Posterior cingulate gyrus (tissue), 11 donors: ENCODE data around the gene GARIN6.
A peak's percentile ranks its signal among the peaks of the same experiment; 100 is the strongest.
"Not testable (repeated sequence)": the region's sequence is repeated elsewhere in the genome, so short reads cannot be mapped to it uniquely, and the experiment has no call there.

Source experiments
- DNase-seq, 10 donors: peaks; one replicate each; pipeline versions ENCODE4 v3.0.0 to v3.0.0-alpha.2; 2020 to 2021; ENCODE audit warnings: mixed read lengths in 3 of 10
- intact Hi-C: fragments of 100-400 bp; cut with DNase I; formaldehyde crosslinking; loops from one replicate; pipeline ENCODE4 v1.15.1; 2023

GARIN6 gene

DNA sequence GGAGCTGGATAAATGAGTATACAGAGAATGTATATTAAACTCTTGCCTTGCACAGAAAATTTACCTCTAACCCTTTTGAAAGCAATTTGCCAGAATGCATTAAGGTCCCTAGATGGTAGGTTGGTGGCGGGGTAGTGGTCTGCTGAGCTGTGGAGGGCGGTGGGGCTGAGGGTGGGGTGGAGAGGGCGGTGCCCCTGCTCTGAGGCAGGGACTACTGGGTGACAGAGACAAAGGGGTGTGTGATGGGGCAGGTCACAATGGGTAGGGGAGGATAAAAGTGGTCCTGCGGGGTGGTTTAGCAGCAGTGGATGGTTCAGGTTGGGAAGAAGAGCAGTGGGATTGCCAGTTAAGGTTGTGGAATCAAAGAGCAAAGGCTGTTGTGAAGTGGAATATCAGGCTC lies at the start of gene GARIN6:
TSS of gene GARIN6 (plus strand) at position 301 of the 400 bp plus-strand sequence. CDS start 422 bp downstream, outside the sequence.
- DNase-seq: peak in 1 of 10 donors; percentile 14
- intact Hi-C loops: no loop called here

DNA sequence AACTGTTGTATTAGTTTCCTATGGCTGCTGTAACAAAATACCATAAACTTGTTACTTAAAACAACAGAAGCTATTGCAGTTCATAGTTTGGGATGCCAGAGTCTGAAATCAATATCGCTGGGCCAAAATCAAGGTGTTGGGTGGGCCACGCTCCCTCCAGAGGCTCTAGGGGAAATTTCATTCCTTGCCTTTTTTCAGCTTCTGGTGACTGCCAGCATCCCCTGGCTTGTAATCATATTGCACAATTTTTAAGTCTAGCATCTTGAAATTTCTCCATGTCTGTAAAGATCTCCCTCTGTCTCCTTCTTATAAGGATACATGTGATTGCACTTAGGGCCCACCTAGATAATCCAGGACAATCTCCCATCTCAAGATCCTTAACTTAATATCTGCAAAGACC lies 48.8 kb upstream of the GARIN6 start:
- no peak for DNase-seq
- intact Hi-C loops: no loop called here

GRCh38 chr12:99600388-99600787 lies 47.2 kb upstream of the GARIN6 start:
- intact Hi-C loops: no loop called here
- no peak for DNase-seq

DNA sequence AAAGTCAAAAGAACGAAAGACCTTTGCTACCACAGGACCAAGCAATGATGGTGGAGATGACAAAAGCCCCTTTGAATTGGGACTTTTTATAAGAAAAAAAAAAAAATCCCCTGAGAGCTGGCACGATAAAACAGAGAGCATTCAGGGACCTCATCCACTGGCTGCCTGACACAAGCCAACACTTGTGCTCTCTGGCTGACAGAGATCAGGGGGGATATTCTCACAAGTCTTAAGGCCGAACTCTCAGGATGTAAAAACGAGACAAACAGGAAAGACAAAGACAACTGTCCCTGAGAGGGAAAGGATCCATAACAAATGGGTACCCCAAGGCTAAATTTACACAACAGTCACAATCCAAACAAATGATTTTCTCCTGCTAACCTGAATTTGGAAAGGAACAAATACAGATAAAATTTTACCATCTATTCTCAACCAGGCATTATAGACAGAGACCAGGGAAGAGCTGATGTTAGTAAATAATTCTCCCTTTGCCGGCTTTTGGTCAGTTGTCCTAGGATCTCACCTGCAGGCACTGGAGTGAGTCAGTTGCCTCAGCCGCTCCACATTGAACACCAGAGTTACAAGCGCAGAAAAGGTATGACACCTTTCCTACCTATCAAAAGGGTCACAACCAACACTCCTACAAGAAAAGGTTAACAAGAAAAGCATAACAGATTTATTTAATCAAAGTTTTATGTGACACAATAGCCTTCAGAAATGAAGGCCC lies 37.9 kb upstream of the GARIN6 start:
- no peak for DNase-seq
- intact Hi-C loops: no loop called here

- DNase-seq: no peak
- intact Hi-C loops: no loop called here
Measured at GRCh38 chr12:99611117-99611516, 36.4 kb upstream of the GARIN6 start.

GRCh38 chr12:99611599-99611998 lies 36.0 kb upstream of the GARIN6 start:
- intact Hi-C loops: no loop called here
- no peak for DNase-seq

DNA sequence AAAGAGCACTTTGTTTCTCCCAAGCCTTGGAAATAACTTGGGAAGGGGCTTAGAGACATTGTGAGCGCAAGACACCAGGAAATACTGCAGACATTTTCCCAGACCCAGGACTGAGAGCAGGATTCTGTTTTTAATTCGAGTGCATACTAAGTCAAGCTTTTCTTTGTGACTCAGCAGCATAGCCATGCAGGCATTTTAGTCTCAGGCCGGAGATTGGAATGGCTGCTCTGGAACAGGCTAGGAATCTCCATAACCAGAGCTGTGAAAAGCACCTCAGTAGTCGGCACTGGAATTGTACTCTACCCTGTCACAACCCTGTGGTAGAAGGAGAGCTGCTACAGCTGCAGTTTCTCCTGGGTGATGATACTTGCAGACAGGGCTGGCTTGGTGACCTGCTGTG lies 28.9 kb upstream of the GARIN6 start:
- no peak for DNase-seq
- intact Hi-C loops: no loop called here

DNA sequence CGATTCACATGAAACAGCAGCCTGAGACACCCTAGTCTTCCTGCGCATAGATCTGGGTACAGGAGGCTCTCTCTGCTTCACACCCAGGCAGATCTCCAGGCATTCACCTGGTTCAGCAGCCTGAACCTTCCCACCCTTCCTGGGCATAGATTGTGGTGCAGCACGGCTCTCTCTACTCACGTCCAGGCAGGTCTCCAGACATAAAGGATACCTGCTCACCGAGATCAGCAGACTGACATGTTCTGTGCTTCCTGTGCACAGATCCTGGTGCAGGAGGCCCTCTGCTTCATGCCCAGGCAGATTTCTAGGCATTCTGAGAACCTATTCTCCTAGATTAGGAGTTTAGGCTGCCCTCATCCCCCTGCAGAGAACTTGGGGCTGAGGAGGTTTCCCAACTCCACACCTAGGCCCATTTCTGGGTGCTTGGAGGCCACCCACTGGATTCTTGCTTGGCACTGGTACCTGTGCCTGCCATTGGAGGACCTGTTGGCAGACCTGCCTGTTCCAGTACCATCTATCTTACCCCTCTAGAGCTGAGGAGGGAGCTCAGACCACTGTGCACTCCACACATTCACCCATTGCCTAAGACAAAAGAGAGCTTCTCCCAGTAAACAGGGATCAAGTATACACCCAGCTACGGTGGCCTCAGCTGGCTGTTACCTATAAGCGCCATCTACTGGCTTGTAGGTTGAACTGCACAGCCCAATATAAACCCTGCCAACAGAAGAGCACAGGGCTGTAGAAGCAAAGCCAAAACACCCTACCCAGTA lies 28.0 kb upstream of the GARIN6 start:
- intact Hi-C loops: no loop called here
- peak in 1 of 10 donors; percentile 23 for DNase-seq

DNA sequence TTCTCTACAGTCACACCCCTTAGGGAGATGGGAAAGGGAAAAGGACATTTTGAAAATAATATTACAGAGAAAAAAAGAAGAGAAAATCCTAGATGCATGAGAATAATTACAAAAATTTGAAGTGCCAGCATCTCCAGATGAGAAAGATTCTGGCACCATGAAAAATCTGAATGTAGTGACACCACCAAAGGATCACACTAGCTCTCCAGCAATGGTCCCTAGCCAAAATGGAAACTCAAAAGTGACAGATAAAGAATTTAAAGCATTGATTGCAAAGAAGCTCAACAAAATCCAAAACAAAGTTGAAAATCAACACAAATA lies 27.4 kb upstream of the GARIN6 start:
- no peak for DNase-seq
- intact Hi-C loops: no loop called here

GRCh38 chr12:99624591-99624990 lies 23.0 kb upstream of the GARIN6 start:
- intact Hi-C loops: not testable (repeated sequence)

DNA sequence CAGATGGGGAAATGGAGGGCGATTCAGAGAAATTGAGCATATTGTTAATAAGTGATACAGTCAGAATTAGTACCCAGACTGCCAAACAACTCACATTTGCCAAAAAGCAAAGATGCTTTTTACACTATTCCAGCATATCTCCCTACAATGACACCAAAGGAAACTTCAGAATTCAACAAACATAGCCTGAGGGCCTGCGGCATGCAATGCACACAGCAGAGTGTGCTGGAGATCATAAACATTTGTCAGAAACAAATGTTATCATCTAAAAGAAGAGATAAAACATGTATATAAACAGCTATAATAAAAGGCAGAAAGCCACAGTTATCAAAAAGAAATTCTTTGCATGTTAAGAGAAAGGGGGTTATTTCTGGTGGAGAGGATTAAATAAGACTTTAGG lies 20.1 kb upstream of the GARIN6 start:
- DNase-seq: no peak
- intact Hi-C loops: no loop called here

More at GRCh38 chr12:99624591-99624990, 23.0 kb upstream of the GARIN6 start:
- DNase-seq: not testable (repeated sequence)

DNA sequence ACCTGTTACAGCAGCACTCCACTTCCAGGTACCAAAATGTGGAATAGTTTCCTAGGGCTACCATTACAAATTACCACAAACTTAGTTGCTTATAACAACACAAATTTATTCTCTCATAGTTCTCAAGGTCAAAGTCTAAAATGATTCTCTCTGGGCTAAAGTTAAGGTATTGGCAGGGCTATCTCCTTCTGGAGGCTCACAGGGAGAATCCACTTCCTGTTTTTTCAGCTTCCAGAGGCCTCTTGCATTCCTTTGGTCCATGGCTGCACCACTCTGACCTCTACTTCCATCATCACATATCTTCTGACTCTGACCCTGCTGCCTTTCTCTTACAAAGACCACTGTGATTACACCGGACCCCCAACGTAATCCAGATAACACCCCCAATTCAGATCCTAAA lies 2.9 kb upstream of the GARIN6 start:
- no peak for DNase-seq
- intact Hi-C loops: no loop called here

DNA sequence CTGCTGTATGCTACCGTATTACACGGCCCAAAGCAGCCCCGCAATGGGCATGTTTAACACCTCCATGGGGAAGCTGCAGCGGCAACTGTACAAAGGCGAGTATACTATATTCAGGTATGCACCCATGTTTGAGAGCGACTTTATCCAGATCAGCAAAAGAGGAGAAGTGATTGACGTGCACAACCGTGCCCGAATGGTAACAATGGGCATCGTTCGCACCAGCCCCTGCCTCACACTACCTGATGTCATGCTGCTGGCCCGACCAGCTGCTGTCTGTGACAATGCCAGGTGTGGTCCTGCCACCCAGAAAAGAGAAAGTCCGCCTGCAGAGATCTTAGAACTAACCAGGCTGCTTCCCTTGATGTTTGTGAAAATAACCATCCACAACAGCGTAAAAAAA lies 630 bp downstream of the GARIN6 start:
- intact Hi-C loops: no loop called here
- peak in 3 of 10 donors; percentile 30 to 70 (median 48) for DNase-seq

DNA sequence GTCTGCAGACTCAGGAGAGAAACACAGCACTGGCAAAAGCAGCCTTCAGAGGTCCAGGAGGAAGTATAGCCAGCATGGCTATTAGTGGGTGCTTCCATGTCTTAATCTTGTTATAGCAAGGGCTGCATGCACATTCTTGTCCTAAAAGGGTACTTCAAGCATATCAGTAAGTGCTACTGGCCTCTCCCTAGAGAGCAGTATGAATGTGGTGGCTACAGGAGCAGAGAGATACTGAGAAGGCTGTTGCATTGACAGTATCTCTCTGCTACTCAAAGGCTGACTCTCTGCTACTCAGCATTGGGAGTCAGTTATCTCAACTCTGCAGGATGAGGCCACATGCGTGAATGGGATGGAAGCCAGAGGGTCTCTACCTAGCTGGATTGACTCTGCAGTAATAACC lies 2.0 kb downstream of the GARIN6 start:
- intact Hi-C loops: no loop called here
- no peak for DNase-seq

DNA sequence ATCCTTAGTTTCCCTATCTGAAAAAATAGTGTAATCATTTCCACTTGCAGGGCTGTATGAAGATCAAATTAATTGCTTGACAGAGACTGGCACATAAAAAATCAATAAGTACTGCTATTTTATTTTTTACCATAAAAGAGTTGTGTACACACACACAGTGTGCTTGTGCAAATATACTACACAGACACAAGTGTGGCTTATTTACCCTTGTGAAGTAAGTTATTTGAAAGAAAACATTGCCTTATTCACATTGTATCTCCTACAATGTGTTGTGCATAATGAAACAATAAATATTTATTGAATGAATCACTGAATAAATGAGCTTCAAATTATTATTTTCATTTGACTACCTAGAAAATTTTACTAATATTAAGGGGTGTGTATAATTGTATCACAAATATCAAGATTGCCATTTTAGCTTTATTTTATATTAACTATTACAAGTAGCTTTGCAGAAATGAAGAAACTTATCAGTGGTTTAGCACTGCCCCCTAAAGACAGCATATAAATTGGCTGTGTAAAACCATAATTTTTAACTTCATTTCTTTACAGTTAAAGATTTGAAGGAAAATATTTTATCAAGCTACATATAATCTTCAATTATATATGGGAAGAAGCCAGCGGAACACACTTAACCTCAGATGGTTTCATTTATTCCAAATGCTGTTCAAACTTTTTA lies 11.3 kb downstream of the GARIN6 start:
- intact Hi-C loops: loop anchor here (1.0 kb wide), 1 partner anchor 616 kb away; no protein-coding TSS in a partner anchor
- DNase-seq: no peak

GRCh38 chr12:99670635-99671034 lies 23.1 kb downstream of the GARIN6 start:
- DNase-seq: no peak
- intact Hi-C loops: no loop called here

DNA sequence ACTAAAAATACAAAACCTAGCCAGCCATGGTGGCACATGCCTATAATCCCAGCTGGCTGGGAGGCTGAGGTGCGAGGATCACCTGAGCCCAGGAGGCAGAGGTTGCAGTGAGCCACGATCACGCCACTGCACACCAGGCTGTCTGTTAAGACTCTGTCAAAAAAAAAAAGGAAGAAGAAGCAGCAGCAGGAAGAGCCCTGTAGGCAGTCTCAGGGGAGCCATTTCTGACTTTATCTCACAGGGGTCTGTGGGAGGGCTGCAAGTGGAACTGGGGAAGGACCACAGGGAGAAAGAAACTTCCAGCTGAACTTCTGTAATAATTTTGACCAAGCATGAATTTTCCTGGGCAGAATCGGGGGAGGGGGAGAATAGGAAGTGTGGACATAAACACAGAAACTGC lies 32.7 kb downstream of the GARIN6 start:
- no peak for DNase-seq

GRCh38 chr12:99686142-99686541 lies 38.6 kb downstream of the GARIN6 start:
- DNase-seq: no peak
- intact Hi-C loops: no loop called here

More for the DNA sequence above, 32.7 kb downstream of the GARIN6 start:
- intact Hi-C loops: no loop called here

DNA sequence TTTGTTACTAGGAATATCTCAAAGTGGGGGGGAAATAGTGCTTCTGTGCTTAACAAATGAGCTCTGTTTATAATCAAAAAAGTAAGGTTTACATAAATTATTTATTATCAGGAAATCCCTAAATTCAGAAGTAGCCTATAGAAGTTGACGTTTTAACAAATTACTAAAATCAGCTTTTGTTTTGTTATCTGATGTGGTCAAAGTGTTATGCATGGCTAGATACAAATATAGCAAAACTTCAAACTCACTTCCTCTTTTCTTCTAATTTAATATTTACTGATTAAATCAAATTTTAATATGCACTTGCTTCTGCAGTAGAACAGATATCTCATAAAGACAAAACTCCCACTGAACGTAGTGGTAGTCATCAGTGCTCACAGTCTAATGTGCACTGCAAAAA lies 47.5 kb downstream of the GARIN6 start:
- no peak for DNase-seq
- intact Hi-C loops: no loop called here
